Fibroblast of lung (primary cell): ENCODE results near the gene SRSF9. TPM values are rescaled to one million over a fixed set of nuclear protein-coding genes. Genes with fewer than 3 reads are reported as not detected.

Source experiments
- DNase-seq, 2 donors: peaks; one replicate each; pipeline versions ENCODE4 v3.0.0 to v3.0.0-alpha.2; 2010; ENCODE audit warnings: low read depth in 2 of 2
- H2AFZ ChIP-seq: 2 replicates; pipeline ENCODE4 v1.5.1; 2012; ENCODE audit warnings: low read length, control low read depth, inconsistent platforms
- H3K27ac ChIP-seq: 2 replicates; pipeline ENCODE4 v1.5.1; 2011; ENCODE audit warnings: low read length, control low read depth; ENCODE audit not compliant: insufficient read depth
- H3K27me3 ChIP-seq: 2 replicates; pipeline ENCODE4 v1.5.1; 2011; ENCODE audit warnings: mild to moderate bottlenecking, low read length; ENCODE audit not compliant: control insufficient read depth, insufficient read depth
- H3K36me3 ChIP-seq: 2 replicates; pipeline ENCODE4 v1.5.1; 2011; ENCODE audit warnings: low read length; ENCODE audit not compliant: control insufficient read depth, insufficient read depth
- H3K4me1 ChIP-seq: 2 replicates; pipeline ENCODE4 v1.5.1; 2011; ENCODE audit warnings: low read length; ENCODE audit not compliant: control insufficient read depth, insufficient read depth; ENCODE audit errors: extremely low read depth
- H3K4me2 ChIP-seq: 2 replicates; pipeline ENCODE4 v1.5.1; 2011; ENCODE audit warnings: low read length, control low read depth; ENCODE audit not compliant: insufficient read depth; ENCODE audit errors: extremely low read depth
- H3K4me3 ChIP-seq, 4 experiments: fragments of 200-600 bp in 1 of 4; sonication (generic) in 1 of 4; replicated peaks in 1 of 4; 2 replicates each; pipeline ENCODE4 v1.5.1; 2011 to 2016; ENCODE audit warnings: low read length in 4 of 4, low read depth in 3 of 4, mild to moderate bottlenecking in 3 of 4, control low read depth in 2 of 4, inconsistent platforms in 1 of 4, mixed read lengths in 1 of 4; ENCODE audit not compliant: insufficient read depth in 1 of 4; ENCODE audit errors: control extremely low read depth in 1 of 4
- H3K79me2 ChIP-seq: 2 replicates; pipeline ENCODE4 v1.5.1; 2012; ENCODE audit warnings: mild to moderate bottlenecking, low read length, inconsistent platforms; ENCODE audit not compliant: control insufficient read depth, insufficient read depth
- H3K9ac ChIP-seq: 2 replicates; pipeline ENCODE4 v1.5.1; 2011; ENCODE audit warnings: mild to moderate bottlenecking, low read length, control low read depth; ENCODE audit not compliant: insufficient read depth
- H3K9me3 ChIP-seq: 2 replicates; pipeline ENCODE4 v1.5.1; 2012; ENCODE audit warnings: low read depth, low read length; ENCODE audit not compliant: control insufficient read depth, insufficient read depth
- H4K20me1 ChIP-seq: 2 replicates; pipeline ENCODE4 v1.5.1; 2011; ENCODE audit warnings: low read length; ENCODE audit not compliant: control insufficient read depth, insufficient read depth; ENCODE audit errors: extremely low read depth
- EZH2 ChIP-seq: IDR thresholded peaks from 2 replicates; pipeline ENCODE4 v1.5.1; 2012; ENCODE audit warnings: low read length, control low read depth, mild to moderate bottlenecking; ENCODE audit errors: missing control alignments
- polyA plus RNA-seq, 2 donors: library from polyadenylated mRNA; depleted of rRNA in 1 of 2; stranded (reverse) in 1 of 2; unstranded in 1 of 2; fragments of >200 nt; gene quantifications; 2 replicates each; pipeline ENCODE4 v1.2.1, GENCODE V29; 2011 to 2012; ENCODE audit warnings: missing spikeins in 1 of 2
- total RNA-seq: library from RNA; depleted of rRNA; stranded (reverse); fragments of >200 nt; gene quantifications from 2 replicates; pipeline ENCODE4 v1.2.1, GENCODE V29; 2014
- TF ChIP-seq, protein P1 (sequence below), 2 donors: IDR thresholded peaks in 1 of 2; conservative IDR thresholded peaks in 1 of 2; 1 replicate in 1 of 2; 2 replicates in 1 of 2; pipeline ENCODE4 v1.5.1; 2011 to 2012; ENCODE audit warnings: low read length in 2 of 2, control low read depth in 1 of 2, inconsistent platforms in 1 of 2, low read depth in 1 of 2, mild to moderate bottlenecking in 1 of 2

The SRSF9 gene
- total and polyA plus RNA-seq, 2 donors (not counting 1 experiment from before 2014, with no cell fraction given) = 150 to 188 TPM

DNA sequence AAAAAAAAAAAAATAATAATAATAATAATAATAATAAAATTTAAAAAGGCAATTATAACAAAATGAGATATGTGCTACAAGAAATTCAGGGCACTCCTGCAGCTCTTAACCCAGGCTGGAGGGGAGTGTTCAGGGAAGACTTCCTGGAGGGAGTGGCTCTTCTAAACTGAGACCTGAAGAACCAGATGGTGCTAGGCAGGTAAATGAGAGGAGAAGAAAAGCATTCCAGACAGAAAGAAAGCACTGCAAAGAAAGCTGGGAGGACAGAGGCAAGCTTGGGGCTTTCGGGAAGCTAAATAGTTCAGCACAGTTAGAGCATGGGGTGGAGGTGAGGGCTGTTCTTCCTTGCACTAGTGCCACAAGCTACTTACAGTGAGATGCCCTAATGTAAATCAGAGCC, 9.9 kb upstream of the SRSF9 start:
- no peaks in the 10 kb centered on the region for H3K79me2 ChIP-seq
- no peaks in the 10 kb centered on the region for H3K36me3 ChIP-seq
- no peaks in the 10 kb centered on the region for H3K27me3 ChIP-seq
- H3K9ac ChIP-seq = no peak overlapping the region
- no peak overlapping the region for H3K4me2 ChIP-seq
- TF ChIP-seq, protein P1, sequence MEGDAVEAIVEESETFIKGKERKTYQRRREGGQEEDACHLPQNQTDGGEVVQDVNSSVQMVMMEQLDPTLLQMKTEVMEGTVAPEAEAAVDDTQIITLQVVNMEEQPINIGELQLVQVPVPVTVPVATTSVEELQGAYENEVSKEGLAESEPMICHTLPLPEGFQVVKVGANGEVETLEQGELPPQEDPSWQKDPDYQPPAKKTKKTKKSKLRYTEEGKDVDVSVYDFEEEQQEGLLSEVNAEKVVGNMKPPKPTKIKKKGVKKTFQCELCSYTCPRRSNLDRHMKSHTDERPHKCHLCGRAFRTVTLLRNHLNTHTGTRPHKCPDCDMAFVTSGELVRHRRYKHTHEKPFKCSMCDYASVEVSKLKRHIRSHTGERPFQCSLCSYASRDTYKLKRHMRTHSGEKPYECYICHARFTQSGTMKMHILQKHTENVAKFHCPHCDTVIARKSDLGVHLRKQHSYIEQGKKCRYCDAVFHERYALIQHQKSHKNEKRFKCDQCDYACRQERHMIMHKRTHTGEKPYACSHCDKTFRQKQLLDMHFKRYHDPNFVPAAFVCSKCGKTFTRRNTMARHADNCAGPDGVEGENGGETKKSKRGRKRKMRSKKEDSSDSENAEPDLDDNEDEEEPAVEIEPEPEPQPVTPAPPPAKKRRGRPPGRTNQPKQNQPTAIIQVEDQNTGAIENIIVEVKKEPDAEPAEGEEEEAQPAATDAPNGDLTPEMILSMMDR (conservative IDR thresholded peaks at IDR 0.05 in 1 of 2, IDR thresholded peaks at IDR 0.05 in 1 of 2; ENCODE audit: low read depth in 1 of 2, low read length in 2 of 2) = no peak
- no peak for TF ChIP-seq EZH2
- H3K9me3 ChIP-seq = no peaks in the 10 kb centered on the region
- DNase-seq = no peak
- no peak overlapping the region for H2AFZ ChIP-seq
- H3K4me3 ChIP-seq = no peak overlapping the region
- no peaks in the 10 kb centered on the region for H4K20me1 ChIP-seq
- peaks cover 4% of the 10 kb centered on the region for H3K4me1 ChIP-seq
- no peak overlapping the region for H3K27ac ChIP-seq

DNA sequence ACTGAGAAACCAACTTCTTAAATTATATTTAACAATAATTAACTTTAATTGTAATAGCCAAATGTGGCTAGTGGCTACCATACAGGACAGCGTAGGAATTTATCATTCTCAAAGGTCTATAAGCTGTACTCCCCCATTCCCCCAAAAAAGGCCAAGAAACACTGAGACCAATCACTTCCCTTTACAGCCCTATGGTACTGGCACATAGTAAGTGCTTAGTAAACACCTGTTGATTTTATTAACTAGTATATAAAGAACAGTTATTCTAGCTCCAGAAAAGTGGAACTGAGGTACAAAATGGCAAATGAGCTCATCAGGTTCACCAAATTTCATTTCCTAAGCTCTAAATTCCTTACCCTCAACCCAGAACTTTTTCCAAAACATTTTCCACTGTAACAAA, 6.1 kb upstream of the SRSF9 start:
- no peaks in the 10 kb centered on the region for H3K9me3 ChIP-seq
- peaks cover 4% of the 10 kb centered on the region for H3K4me1 ChIP-seq
- H3K4me3 ChIP-seq = no peak overlapping the region
- DNase-seq = no peak
- no peaks in the 10 kb centered on the region for H3K79me2 ChIP-seq
- no peaks in the 10 kb centered on the region for H4K20me1 ChIP-seq
- no peak overlapping the region for H3K9ac ChIP-seq
- no peak overlapping the region for H3K27ac ChIP-seq
- H3K4me2 ChIP-seq = no peak overlapping the region
- H2AFZ ChIP-seq = no peak overlapping the region
- no peaks in the 10 kb centered on the region for H3K27me3 ChIP-seq
- TF ChIP-seq, protein P1 (conservative IDR thresholded peaks at IDR 0.05 in 1 of 2, IDR thresholded peaks at IDR 0.05 in 1 of 2; ENCODE audit: low read depth in 1 of 2, low read length in 2 of 2) = no peak
- no peak for TF ChIP-seq EZH2
- no peaks in the 10 kb centered on the region for H3K36me3 ChIP-seq

DNA sequence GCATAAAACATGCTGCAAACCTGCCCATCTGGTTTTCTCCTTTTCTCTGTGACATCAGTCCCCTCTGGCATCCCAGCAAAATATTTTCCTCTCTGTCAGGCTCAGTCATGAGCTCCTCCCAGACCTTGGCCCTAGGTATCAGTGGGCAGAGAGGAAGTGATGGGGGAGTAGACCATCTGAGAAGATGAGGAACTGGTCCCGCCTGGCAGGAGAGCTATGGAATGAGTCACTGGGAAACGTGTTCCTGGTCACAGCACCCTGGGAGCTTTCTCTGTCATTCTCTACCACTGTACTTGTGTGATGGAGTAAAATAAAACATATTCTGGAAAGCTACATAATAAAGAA, 5.0 kb upstream of the SRSF9 start:
- DNase-seq = peak in 1 of 2 donors; percentile 78
- Histone ChIP-seq H3K27ac (no peak overlapping the region), H3K4me3 (no peak overlapping the region), H3K36me3 (no peaks in the 10 kb centered on the region), H2AFZ (no peak overlapping the region), H3K4me1 (peaks cover 7% of the 10 kb centered on the region), H3K9ac (no peak overlapping the region), H3K27me3 (no peaks in the 10 kb centered on the region), H3K9me3 (no peaks in the 10 kb centered on the region), H4K20me1 (no peaks in the 10 kb centered on the region), H3K79me2 (peaks cover 8% of the 10 kb centered on the region), H3K4me2 (peak overlapping the region; percentile 40)
- no peak for TF ChIP-seq EZH2
- TF ChIP-seq, protein P1 (conservative IDR thresholded peaks at IDR 0.05 in 1 of 2, IDR thresholded peaks at IDR 0.05 in 1 of 2; ENCODE audit: low read depth in 1 of 2, low read length in 2 of 2) = no peak
